HG03066 (cell line): Measurements from ENCODE around the gene APOBEC4.
"Not testable (repeated sequence)": the region's sequence is repeated elsewhere in the genome, so short reads cannot be mapped to it uniquely, and the experiment has no call there.

Source experiments
- ATAC-seq: cut with Tn5 transposase; IDR thresholded peaks from one replicate; pipeline ENCODE4 v1.9.1; 2021; ENCODE audit warnings: low read depth; ENCODE audit not compliant: unreplicated experiment

Gene APOBEC4

GRCh38 chr1:183652547-183653461 is at the start of gene APOBEC4:
TSS of gene APOBEC4 (minus strand) at chr1:183653316. CDS start at chr1:183648781, 4,535 bp downstream.
- ATAC-seq, result no peak

- ATAC-seq, result no peak
These were observed 49.7 kb upstream of the APOBEC4 start for GRCh38 chr1:183702813-183703198.

- no peak for ATAC-seq
These were observed 49.1 kb upstream of the APOBEC4 start for GRCh38 chr1:183702087-183702812.

GRCh38 chr1:183699616-183700160 is 46.6 kb upstream of the APOBEC4 start:
- ATAC-seq, result no peak

- ATAC-seq, result no peak
These were observed 44.9 kb upstream of the APOBEC4 start for GRCh38 chr1:183697814-183698590.

GRCh38 chr1:183696981-183697380 is 43.9 kb upstream of the APOBEC4 start:
- ATAC-seq, result no peak

- no peak for ATAC-seq
These were observed 41.6 kb upstream of the APOBEC4 start for GRCh38 chr1:183694755-183695154.

GRCh38 chr1:183694066-183694465 is 41.0 kb upstream of the APOBEC4 start:
- no peak for ATAC-seq

- no peak for ATAC-seq
These were observed 40.4 kb upstream of the APOBEC4 start for GRCh38 chr1:183693521-183693920.

GRCh38 chr1:183689762-183690204 is 36.7 kb upstream of the APOBEC4 start:
- ATAC-seq, result no peak

- ATAC-seq, result no peak
These were observed 35.4 kb upstream of the APOBEC4 start for GRCh38 chr1:183688341-183689060.

GRCh38 chr1:183687546-183688304 is 34.6 kb upstream of the APOBEC4 start:
- ATAC-seq, result no peak

GRCh38 chr1:183686229-183686628 is 33.1 kb upstream of the APOBEC4 start:
- no peak for ATAC-seq

- ATAC-seq, result no peak
These were observed 32.1 kb upstream of the APOBEC4 start for GRCh38 chr1:183685112-183685713.

GRCh38 chr1:183679363-183679762 is 26.2 kb upstream of the APOBEC4 start:
- not testable (repeated sequence) for ATAC-seq

- ATAC-seq, result no peak
These were observed 25.7 kb upstream of the APOBEC4 start for GRCh38 chr1:183678819-183679218.

GRCh38 chr1:183676586-183677189 is 23.6 kb upstream of the APOBEC4 start:
- no peak for ATAC-seq

- no peak for ATAC-seq
These were observed 22.9 kb upstream of the APOBEC4 start for GRCh38 chr1:183675883-183676585.
